MM.1S (cell line): ENCODE data around the gene TCP11.

Source experiments
- EZH2 ChIP-seq: fragments of 300-600 bp; sonication (generic); optimal IDR thresholded peaks from 2 replicates; pipeline ENCODE3; 2017; ENCODE audit warnings: low read depth, mild to moderate bottlenecking, antibody characterized with exemption, low read length, mixed read lengths
- TF ChIP-seq, protein P1 (sequence below): fragments of 300-600 bp; sonication (generic); IDR thresholded peaks from 2 replicates; pipeline ENCODE4 v1.5.1; 2016; ENCODE audit warnings: antibody characterized with exemption, low read length, mixed read lengths

DNA sequence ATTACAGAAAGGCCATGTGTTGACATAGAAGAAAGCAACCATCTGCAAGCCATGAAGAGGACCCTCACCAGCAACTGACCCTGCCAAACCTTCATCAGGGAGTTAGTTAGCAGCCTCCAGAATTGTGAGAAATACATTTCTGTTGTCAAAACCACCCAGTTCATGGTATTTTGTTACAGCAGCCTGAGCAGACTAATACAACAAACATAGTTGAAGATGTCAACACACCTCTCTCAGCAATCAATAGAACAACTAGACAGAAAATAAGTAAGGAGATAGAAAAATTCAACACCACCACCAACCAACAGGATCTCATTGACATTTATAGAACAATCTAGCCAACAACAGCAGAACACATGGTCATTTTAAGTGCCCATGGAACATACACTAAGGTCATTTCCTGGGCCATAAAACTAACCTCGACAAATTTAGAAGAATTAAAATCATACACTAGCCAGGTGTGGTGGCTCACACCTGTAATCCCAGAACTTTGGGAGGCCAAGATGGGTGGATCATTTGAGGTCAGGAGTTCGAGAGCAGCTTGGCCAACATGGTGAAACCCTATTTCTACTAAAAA is 32.7 kb downstream of the TCP11 start:
- TF ChIP-seq, protein P1, sequence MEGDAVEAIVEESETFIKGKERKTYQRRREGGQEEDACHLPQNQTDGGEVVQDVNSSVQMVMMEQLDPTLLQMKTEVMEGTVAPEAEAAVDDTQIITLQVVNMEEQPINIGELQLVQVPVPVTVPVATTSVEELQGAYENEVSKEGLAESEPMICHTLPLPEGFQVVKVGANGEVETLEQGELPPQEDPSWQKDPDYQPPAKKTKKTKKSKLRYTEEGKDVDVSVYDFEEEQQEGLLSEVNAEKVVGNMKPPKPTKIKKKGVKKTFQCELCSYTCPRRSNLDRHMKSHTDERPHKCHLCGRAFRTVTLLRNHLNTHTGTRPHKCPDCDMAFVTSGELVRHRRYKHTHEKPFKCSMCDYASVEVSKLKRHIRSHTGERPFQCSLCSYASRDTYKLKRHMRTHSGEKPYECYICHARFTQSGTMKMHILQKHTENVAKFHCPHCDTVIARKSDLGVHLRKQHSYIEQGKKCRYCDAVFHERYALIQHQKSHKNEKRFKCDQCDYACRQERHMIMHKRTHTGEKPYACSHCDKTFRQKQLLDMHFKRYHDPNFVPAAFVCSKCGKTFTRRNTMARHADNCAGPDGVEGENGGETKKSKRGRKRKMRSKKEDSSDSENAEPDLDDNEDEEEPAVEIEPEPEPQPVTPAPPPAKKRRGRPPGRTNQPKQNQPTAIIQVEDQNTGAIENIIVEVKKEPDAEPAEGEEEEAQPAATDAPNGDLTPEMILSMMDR = no peak
- no peak for TF ChIP-seq EZH2
